ENCODE data around the gene GLTP.

GLTP gene

DNA sequence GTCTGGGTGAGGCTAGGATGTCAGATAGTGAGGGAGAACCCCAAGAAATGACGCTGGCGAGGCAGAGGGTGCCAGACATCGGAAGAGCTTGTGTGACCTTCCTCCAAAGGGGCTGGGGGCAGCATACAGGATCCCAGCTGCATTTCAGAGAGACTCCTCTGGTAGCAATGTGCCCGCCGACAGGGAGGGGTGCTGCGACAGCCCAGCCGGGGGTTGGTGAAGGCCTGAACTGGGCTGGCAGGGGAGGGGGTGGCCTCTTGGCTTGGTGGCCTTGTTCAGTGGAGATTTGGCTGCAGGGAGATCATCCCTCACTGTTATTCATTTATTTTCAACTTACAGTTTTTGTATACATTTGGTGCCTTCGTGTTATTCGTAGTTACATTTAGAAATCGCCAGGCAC is 25.0 kb upstream of the GLTP start (continued):
- TF ChIP-seq, protein P1, sequence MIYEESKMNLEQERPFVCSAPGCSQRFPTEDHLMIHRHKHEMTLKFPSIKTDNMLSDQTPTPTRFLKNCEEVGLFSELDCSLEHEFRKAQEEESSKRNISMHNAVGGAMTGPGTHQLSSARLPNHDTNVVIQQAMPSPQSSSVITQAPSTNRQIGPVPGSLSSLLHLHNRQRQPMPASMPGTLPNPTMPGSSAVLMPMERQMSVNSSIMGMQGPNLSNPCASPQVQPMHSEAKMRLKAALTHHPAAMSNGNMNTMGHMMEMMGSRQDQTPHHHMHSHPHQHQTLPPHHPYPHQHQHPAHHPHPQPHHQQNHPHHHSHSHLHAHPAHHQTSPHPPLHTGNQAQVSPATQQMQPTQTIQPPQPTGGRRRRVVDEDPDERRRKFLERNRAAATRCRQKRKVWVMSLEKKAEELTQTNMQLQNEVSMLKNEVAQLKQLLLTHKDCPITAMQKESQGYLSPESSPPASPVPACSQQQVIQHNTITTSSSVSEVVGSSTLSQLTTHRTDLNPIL (CRISPR knock-in tag; IDR thresholded peaks at IDR 0.05; ENCODE audit: low read depth): no peak
- TF ChIP-seq ZNF565 (CRISPR knock-in tag; conservative IDR thresholded peaks at IDR 0.05; ENCODE audit: low read depth) (no peak), ZFP30 (CRISPR knock-in tag; IDR thresholded peaks at IDR 0.05) (no peak), ESRRG (CRISPR knock-in tag; IDR thresholded peaks at IDR 0.05) (no peak), TCF4 (CRISPR knock-in tag; IDR thresholded peaks at IDR 0.05; ENCODE audit: borderline replicate concordance) (no peak), RARB (CRISPR knock-in tag; IDR thresholded peaks at IDR 0.05) (no peak)
- TF ChIP-seq, protein P2, sequence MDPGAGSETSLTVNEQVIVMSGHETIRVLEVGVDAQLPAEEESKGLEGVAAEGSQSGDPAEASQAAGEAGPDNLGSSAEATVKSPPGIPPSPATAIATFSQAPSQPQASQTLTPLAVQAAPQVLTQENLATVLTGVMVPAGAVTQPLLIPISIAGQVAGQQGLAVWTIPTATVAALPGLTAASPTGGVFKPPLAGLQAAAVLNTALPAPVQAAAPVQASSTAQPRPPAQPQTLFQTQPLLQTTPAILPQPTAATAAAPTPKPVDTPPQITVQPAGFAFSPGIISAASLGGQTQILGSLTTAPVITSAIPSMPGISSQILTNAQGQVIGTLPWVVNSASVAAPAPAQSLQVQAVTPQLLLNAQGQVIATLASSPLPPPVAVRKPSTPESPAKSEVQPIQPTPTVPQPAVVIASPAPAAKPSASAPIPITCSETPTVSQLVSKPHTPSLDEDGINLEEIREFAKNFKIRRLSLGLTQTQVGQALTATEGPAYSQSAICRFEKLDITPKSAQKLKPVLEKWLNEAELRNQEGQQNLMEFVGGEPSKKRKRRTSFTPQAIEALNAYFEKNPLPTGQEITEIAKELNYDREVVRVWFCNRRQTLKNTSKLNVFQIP (CRISPR knock-in tag; IDR thresholded peaks at IDR 0.05; ENCODE audit: borderline replicate concordance, low read depth): no peak

DNA sequence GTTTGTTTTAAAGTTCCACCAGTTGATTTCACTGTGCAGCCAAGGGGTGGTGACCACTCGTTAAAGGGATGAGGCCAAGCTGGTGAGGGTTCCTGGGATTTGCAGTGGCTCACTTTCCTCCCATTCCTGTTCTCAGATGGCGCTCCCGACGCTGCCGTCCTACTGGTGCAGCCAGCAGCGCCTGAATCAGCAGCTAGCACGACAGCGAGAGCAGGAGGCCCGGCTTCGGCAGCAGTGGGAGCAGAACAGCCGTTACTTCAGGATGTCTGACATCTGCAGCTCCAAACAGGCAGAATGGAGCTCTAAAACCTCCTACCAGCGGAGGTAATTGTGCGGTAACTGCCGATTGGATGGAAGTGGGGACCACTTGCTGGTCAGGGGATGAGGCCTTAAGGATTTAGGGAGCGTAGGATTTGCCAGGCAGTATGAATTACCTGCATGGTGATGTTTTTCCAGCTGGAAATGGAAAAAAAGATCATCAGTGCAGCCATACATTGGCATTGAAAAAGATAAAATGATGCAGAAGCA is 22.6 kb upstream of the GLTP start:
- ATAC-seq: no peak
- no peak for TF ChIP-seq BACH2 (CRISPR knock-in tag; IDR thresholded peaks at IDR 0.05; ENCODE audit: borderline replicate concordance)
- no peak for TF ChIP-seq ESRRG (CRISPR knock-in tag; IDR thresholded peaks at IDR 0.05)
- TF ChIP-seq, protein P2 (CRISPR knock-in tag; IDR thresholded peaks at IDR 0.05; ENCODE audit: borderline replicate concordance, low read depth): no peak
- no peak for TF ChIP-seq ARNTL (CRISPR knock-in tag; IDR thresholded peaks at IDR 0.05; ENCODE audit: borderline replicate concordance, low read depth)
- TF ChIP-seq, protein P3, sequence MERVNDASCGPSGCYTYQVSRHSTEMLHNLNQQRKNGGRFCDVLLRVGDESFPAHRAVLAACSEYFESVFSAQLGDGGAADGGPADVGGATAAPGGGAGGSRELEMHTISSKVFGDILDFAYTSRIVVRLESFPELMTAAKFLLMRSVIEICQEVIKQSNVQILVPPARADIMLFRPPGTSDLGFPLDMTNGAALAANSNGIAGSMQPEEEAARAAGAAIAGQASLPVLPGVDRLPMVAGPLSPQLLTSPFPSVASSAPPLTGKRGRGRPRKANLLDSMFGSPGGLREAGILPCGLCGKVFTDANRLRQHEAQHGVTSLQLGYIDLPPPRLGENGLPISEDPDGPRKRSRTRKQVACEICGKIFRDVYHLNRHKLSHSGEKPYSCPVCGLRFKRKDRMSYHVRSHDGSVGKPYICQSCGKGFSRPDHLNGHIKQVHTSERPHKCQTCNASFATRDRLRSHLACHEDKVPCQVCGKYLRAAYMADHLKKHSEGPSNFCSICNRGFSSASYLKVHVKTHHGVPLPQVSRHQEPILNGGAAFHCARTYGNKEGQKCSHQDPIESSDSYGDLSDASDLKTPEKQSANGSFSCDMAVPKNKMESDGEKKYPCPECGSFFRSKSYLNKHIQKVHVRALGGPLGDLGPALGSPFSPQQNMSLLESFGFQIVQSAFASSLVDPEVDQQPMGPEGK (CRISPR knock-in tag; IDR thresholded peaks at IDR 0.05; ENCODE audit: borderline replicate concordance): no peak
- no peak for TF ChIP-seq RARB (CRISPR knock-in tag; IDR thresholded peaks at IDR 0.05)
- no peak for TF ChIP-seq ISL1 (CRISPR knock-in tag; IDR thresholded peaks at IDR 0.05)
- TF ChIP-seq TOX (CRISPR knock-in tag; IDR thresholded peaks at IDR 0.05; ENCODE audit: borderline replicate concordance): no peak
- no peak for TF ChIP-seq TCF4 (CRISPR knock-in tag; IDR thresholded peaks at IDR 0.05; ENCODE audit: borderline replicate concordance)
- no peak for TF ChIP-seq ZNF70 (CRISPR knock-in tag; IDR thresholded peaks at IDR 0.05)
- TF ChIP-seq ZNF565 (CRISPR knock-in tag; conservative IDR thresholded peaks at IDR 0.05; ENCODE audit: low read depth): no peak
- TF ChIP-seq, protein P4, sequence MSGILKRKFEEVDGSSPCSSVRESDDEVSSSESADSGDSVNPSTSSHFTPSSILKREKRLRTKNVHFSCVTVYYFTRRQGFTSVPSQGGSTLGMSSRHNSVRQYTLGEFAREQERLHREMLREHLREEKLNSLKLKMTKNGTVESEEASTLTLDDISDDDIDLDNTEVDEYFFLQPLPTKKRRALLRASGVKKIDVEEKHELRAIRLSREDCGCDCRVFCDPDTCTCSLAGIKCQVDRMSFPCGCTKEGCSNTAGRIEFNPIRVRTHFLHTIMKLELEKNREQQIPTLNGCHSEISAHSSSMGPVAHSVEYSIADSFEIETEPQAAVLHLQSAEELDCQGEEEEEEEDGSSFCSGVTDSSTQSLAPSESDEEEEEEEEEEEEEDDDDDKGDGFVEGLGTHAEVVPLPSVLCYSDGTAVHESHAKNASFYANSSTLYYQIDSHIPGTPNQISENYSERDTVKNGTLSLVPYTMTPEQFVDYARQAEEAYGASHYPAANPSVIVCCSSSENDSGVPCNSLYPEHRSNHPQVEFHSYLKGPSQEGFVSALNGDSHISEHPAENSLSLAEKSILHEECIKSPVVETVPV (CRISPR knock-in tag; IDR thresholded peaks at IDR 0.05): no peak
- TF ChIP-seq GLIS3 (CRISPR knock-in tag; IDR thresholded peaks at IDR 0.05): no peak
- TF ChIP-seq ZFP3 (CRISPR knock-in tag; IDR thresholded peaks at IDR 0.05): no peak
- TF ChIP-seq ZC3H10 (CRISPR knock-in tag; IDR thresholded peaks at IDR 0.05): no peak
- TF ChIP-seq, protein P5, sequence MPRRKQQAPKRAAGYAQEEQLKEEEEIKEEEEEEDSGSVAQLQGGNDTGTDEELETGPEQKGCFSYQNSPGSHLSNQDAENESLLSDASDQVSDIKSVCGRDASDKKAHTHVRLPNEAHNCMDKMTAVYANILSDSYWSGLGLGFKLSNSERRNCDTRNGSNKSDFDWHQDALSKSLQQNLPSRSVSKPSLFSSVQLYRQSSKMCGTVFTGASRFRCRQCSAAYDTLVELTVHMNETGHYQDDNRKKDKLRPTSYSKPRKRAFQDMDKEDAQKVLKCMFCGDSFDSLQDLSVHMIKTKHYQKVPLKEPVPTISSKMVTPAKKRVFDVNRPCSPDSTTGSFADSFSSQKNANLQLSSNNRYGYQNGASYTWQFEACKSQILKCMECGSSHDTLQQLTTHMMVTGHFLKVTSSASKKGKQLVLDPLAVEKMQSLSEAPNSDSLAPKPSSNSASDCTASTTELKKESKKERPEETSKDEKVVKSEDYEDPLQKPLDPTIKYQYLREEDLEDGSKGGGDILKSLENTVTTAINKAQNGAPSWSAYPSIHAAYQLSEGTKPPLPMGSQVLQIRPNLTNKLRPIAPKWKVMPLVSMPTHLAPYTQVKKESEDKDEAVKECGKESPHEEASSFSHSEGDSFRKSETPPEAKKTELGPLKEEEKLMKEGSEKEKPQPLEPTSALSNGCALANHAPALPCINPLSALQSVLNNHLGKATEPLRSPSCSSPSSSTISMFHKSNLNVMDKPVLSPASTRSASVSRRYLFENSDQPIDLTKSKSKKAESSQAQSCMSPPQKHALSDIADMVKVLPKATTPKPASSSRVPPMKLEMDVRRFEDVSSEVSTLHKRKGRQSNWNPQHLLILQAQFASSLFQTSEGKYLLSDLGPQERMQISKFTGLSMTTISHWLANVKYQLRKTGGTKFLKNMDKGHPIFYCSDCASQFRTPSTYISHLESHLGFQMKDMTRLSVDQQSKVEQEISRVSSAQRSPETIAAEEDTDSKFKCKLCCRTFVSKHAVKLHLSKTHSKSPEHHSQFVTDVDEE (CRISPR knock-in tag; IDR thresholded peaks at IDR 0.05): no peak
- TF ChIP-seq CSDC2 (CRISPR knock-in tag; IDR thresholded peaks at IDR 0.05): no peak
- no peak for TF ChIP-seq SNAI2 (CRISPR knock-in tag; IDR thresholded peaks at IDR 0.05)

All from SK-N-SH treated with all-trans-retinoic acid at 6 μM for 48 hours (cell line).